Fibroblast of skin of right biceps (primary cell): ENCODE measurements around the gene KMT5B.

ENCODE experiments used
- DNase-seq: peaks from one replicate; pipeline ENCODE4 v3.0.0-alpha.2; 2013

KMT5B gene

DNA sequence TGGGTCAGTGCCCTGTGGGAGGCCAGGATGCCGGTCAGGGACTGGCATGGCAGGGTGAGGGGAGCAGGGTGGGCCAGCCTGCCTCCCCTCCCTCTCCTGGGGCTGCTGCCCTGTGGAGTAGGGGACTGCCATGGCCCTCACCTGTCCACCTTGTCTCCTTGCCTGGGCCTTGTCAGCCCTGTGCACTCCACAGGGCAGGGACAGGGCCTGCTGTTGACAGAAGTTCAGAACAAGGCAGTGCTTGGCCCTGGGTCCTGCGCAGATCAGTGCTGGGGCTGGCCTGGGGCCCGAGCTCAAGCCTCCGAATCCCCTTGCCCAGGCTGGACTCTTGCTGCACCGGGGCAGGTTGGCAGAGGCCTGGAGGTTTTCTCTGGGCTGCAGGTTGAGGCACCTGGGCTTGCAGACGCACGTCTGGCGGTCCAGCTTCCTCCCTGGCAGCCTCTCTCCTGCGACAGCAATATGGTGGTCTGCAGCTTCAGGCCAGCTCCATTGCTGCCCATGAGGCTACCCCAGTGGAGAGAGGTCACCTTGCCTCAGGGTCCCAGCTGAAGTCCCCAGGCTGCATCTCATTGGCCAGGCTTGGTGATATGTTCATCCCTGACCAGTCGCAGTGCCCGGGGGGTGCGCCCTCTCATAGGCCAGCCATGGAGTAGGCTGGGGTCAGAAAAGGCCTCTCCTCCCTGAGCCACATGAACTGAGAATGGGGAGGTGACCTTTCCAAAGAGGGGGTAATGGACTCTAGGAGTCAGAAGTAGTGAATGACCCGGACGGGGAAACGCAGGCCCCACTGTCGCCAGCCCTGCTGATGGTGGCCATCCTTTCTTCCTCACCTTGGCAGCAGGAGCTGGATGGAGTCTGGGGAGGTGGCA is 70.4 kb downstream of the KMT5B start:
- no peak for DNase-seq

GRCh38 chr11:68142028-68142412 is 71.1 kb downstream of the KMT5B start:
- no peak for DNase-seq

- no peak for DNase-seq
These were observed 71.7 kb downstream of the KMT5B start for GRCh38 chr11:68141246-68142027.

GRCh38 chr11:68140496-68141245 is 72.4 kb downstream of the KMT5B start:
- no peak for DNase-seq

DNA sequence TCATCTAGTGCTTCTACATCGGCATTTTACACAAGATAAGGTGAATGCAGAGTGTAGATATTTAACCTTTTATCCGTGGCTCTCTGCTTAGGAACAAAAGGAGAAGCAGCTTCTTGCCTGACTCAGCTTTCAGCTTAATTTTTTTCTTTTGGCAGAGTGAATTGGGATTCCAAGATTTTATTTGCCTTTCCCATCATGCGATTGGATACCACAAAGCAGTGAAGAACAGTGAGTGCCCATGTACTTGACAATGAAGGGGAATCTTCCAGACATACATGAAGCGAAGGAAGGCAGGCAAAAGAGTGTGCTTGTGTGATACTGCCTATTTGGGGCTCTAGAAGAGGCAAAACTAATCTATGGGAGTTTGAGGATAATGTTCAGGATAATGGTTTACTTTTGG is 74.9 kb downstream of the KMT5B start:
- DNase-seq = no peak

DNA sequence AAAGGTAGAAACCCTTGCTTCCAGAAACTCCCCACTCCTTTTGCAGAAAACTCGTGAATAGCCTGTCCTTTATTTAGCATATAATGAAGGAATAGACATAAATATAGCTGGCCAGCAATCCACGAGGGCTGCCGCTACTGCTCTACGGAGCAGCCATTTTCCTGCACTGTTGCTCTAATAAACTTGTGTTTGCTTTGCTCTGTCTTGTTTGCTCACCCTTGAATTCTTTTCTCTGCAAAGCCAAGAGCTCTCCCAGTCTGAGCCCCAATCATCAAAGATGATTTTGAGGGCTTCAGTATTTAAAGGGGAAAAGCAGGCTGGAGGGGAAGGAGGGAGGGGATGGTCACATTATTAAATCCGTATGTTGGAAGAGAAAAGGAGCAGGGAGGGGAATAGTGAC is 75.3 kb downstream of the KMT5B start:
- no peak for DNase-seq

- DNase-seq = no peak
These were observed 76.2 kb downstream of the KMT5B start for GRCh38 chr11:68136866-68137265.

DNA sequence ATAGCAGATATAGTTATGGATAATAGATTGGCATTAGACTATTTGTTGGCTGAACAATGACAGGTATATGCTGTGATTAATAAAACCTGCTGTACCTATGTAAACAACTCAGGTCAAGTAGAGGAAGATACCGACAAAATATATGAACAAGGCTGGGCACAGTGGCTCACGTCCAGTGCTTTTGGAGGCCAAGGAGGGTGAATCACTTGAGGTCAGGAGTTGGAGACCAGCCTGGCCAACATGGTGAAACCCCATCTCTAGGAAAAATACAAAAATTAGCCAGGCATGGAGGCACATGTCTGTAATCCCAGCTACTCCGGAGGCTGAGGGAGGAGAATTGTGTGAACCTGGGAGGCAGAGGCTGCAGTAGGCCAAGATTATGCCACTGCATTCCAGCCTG is 77.9 kb downstream of the KMT5B start:
- DNase-seq = no peak

GRCh38 chr11:68133761-68134160 is 79.3 kb downstream of the KMT5B start:
- no peak for DNase-seq

GRCh38 chr11:68130121-68130520 is 83.0 kb downstream of the KMT5B start:
- no peak for DNase-seq

DNA sequence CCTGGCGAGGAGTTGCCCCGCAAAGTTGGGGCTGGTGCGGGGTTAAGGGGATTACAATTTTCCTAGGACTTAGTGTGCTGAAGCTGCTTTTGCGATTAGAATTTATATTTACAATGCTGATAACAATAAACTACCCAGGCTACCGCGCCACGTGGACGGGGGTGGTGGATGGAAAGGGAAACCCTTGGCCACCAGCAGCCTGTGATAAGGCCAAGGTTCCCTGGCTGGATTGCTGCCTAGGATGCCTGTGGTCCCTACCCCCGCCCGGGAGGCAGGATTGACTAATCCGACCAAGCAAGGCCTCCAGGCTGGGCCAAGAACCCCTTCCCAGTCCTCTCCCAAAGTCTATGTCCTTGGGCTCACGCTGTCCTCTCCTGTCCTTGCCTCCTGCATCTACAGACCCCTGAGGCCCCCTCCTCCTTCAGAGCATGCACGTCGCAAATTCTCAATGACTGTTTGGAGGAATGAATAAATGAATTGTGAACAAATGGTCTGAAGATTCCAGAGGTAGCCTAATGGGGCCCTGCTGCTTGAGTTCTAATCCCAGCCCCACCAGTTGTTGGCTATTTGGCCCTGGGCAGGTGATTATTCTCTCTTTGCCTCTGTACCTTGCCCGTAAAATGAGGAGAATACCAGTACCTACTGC is 84.3 kb downstream of the KMT5B start:
- DNase-seq = peak; percentile 72

- peak; percentile 72 for DNase-seq
These were observed 85.1 kb downstream of the KMT5B start for GRCh38 chr11:68127714-68128681.

- no peak for DNase-seq
These were observed 87.9 kb downstream of the KMT5B start for GRCh38 chr11:68125164-68125563.

DNA sequence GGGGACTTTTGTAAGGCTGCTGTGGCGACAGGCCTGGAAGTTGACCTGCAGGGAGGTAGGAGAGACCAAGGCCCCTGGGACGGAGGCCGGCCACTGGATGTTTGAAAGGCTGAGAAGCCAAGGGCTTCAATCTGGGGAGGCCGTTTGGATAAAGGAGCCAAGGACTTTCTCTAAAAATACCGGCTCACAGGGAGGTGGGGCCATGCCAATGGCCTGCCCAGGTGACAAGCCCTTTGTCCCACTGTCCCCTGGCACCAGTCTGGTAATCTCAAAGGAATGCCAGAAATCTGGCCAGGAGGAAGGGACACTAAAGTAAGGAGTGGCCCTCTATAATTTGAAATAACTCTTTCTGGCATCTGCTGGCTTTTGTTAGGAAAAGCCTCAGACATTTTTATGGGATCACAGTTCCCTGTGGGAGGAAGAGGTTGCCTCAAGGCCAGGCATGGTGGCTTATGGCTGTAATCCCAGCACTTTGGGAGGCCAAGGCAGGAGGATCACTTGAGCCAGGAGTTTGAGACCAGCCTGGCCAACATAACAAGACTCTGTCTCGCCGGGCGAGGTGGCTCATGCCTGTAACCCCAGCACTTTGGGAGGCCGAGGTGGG is 90.1 kb downstream of the KMT5B start:
- DNase-seq = no peak

GRCh38 chr11:68121067-68121899 is 91.8 kb downstream of the KMT5B start, which contains the start of gene CHKA:
TSS of gene CHKA (minus strand) at chr11:68121388. CDS start at chr11:68121177, 211 bp downstream.
- peak; percentile 93 for DNase-seq

- peak; percentile 43 for DNase-seq
These were observed 92.6 kb downstream of the KMT5B start for GRCh38 chr11:68120273-68121066.

DNA sequence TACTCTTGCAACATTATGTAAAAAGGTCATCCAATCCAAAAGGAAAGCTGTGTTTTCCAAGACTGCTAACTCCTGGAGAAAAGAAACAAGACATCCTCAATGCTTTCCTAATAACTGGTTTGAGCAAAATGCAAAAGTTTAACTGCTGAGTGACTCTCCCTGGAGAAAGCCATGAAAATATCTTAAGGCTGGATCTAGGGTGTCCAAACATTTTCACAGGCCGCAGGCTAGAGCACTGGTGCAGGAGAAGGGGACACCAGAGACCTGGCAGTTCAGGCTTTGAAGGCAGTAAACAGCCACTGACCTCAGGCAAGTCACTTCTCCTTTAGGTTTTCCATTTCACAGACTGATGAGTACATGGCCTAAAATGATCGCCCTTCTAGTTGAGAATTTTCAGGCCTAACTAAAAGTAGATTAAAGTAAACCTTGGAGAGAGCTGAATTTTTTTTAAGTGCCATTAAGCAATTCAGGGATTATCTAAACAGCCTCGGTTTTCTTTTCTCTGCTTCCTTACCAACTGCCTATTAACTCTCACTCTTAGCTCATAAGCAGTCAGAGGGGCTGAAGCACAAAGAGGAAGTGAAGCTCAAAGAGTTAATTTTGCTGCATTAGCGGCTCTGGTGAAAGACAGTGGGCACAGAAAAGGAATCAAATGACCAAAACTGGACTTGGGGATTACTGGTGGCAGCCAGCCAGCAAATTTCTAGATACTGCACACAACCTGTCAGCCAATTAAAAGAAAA is 94.2 kb downstream of the KMT5B start:
- DNase-seq = peak; percentile 6

DNA sequence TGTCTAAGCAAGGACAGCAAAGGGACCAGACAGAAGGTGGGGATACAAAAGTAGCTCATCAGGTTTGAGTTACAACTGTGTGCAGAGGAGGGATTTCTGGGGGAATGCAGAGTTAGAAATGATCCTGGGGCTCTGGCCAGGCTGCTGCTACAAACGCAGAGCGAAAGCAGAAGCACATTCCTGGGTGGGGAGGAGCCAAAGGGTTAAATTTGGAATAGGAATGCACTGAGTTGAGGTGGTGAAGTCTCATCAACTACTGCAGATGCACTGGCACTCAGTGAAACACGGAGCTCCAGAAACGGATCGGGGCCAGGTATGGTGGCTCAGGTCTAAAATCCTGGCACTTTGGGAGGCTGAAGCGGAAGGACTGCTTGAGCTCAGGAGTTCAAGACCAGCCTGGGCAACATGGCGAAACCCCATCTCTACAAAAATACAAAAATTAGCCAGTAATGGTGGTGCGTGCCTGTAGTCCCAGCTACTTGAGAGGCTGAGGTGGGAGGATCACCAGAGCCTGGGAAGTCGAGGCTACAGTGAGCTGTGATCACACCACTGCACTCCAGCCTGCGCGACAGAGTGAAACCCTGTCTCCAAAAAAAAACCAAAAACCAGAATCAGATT is 95.1 kb downstream of the KMT5B start:
- DNase-seq = peak; percentile 33
